H9 (cell line): ENCODE measurements around the gene PSMD10. TPM values are rescaled to one million over a fixed set of nuclear protein-coding genes. Genes with fewer than 3 reads are reported as not detected.
A peak's percentile ranks its signal among the peaks of the same experiment; 100 is the strongest.

Source experiments
- DNase-seq: peaks from one replicate; pipeline ENCODE4 v3.0.0-alpha.2; 2017
- H2AFZ ChIP-seq: one replicate; pipeline ENCODE4 v1.6.1; 2013; ENCODE audit warnings: mild to moderate bottlenecking, low read length, control low read depth, moderate library complexity
- H2AK5ac ChIP-seq: 2 replicates; pipeline ENCODE4 v1.6.1; 2013; ENCODE audit warnings: low read length, control low read depth, mixed read lengths; ENCODE audit not compliant: insufficient read length
- H2BK120ac ChIP-seq: one replicate; pipeline ENCODE4 v1.6.1; 2013; ENCODE audit warnings: low read depth, mild to moderate bottlenecking, low read length, control low read depth, inconsistent platforms; ENCODE audit not compliant: poor library complexity, severe bottlenecking
- H2BK12ac ChIP-seq: 2 replicates; pipeline ENCODE4 v1.6.1; 2013; ENCODE audit warnings: low read length, control low read depth, mixed read lengths, low read depth; ENCODE audit not compliant: insufficient read length
- H2BK15ac ChIP-seq: 2 replicates; pipeline ENCODE4 v1.6.1; 2013; ENCODE audit warnings: low read depth, low read length, control low read depth
- H2BK20ac ChIP-seq: one replicate; pipeline ENCODE4 v1.6.1; 2013; ENCODE audit warnings: low read depth, mild to moderate bottlenecking, low read length, control low read depth, inconsistent platforms; ENCODE audit not compliant: poor library complexity, severe bottlenecking
- H2BK5ac ChIP-seq: 2 replicates; pipeline ENCODE4 v1.6.1; 2013; ENCODE audit warnings: low read length, control low read depth, mixed read lengths; ENCODE audit not compliant: insufficient read length
- H3K14ac ChIP-seq: 2 replicates; pipeline ENCODE4 v1.6.1; 2013; ENCODE audit warnings: low read length, control low read depth; ENCODE audit not compliant: insufficient read depth
- H3K18ac ChIP-seq: 2 replicates; pipeline ENCODE4 v1.6.1; 2013; ENCODE audit warnings: low read depth, mild to moderate bottlenecking, mixed read lengths, low read length, control low read depth; ENCODE audit not compliant: insufficient read length
- H3K23ac ChIP-seq: 2 replicates; pipeline ENCODE4 v1.6.1; 2013; ENCODE audit warnings: low read length, control low read depth, mixed read lengths, low read depth; ENCODE audit not compliant: insufficient read length
- H3K23me2 ChIP-seq: 2 replicates; pipeline ENCODE4 v1.6.1; 2013; ENCODE audit warnings: low read depth, mild to moderate bottlenecking, mixed read lengths, low read length, control low read depth; ENCODE audit not compliant: insufficient read length, poor library complexity, severe bottlenecking
- H3K27ac ChIP-seq: 2 replicates; pipeline ENCODE4 v1.5.1; 2013; ENCODE audit warnings: low read length, control low read depth, mixed read lengths, low read depth; ENCODE audit not compliant: insufficient read length
- H3K27me3 ChIP-seq: 2 replicates; pipeline ENCODE4 v1.6.1; 2013; ENCODE audit warnings: low read length, control low read depth, inconsistent platforms; ENCODE audit not compliant: insufficient read depth
- H3K4ac ChIP-seq: 2 replicates; pipeline ENCODE4 v1.6.1; 2013; ENCODE audit warnings: low read depth, mild to moderate bottlenecking, control low read depth, inconsistent platforms, low read length, moderate library complexity
- H3K4me1 ChIP-seq: 2 replicates; pipeline ENCODE4 v1.6.1; 2013; ENCODE audit warnings: low read length, control low read depth, inconsistent platforms; ENCODE audit not compliant: insufficient read depth
- H3K4me2 ChIP-seq: 2 replicates; pipeline ENCODE4 v1.6.1; 2013; ENCODE audit warnings: low read length, control low read depth, mixed read lengths; ENCODE audit not compliant: insufficient read length, insufficient read depth
- H3K56ac ChIP-seq: 2 replicates; pipeline ENCODE4 v1.6.1; 2013; ENCODE audit warnings: low read depth, mild to moderate bottlenecking, mixed read lengths, low read length, control low read depth; ENCODE audit not compliant: insufficient read length
- H3K79me1 ChIP-seq: 2 replicates; pipeline ENCODE4 v1.6.1; 2013; ENCODE audit warnings: low read depth, mild to moderate bottlenecking, moderate library complexity, low read length, control low read depth, inconsistent platforms; ENCODE audit not compliant: insufficient read depth, poor library complexity, severe bottlenecking
- H3K79me2 ChIP-seq: 2 replicates; pipeline ENCODE4 v1.6.1; 2013; ENCODE audit warnings: low read length, control low read depth, inconsistent platforms; ENCODE audit not compliant: insufficient read depth
- H3K9ac ChIP-seq: 2 replicates; pipeline ENCODE4 v1.6.1; 2013; ENCODE audit warnings: low read length, control low read depth, mixed read lengths; ENCODE audit not compliant: insufficient read length; ENCODE audit errors: extremely low read depth
- H3K9me3 ChIP-seq: one replicate; pipeline ENCODE4 v1.6.1; 2013; ENCODE audit warnings: low read depth, low read length, inconsistent platforms; ENCODE audit not compliant: control insufficient read depth
- H3T11ph ChIP-seq: one replicate; pipeline ENCODE4 v1.6.1; 2013; ENCODE audit warnings: mild to moderate bottlenecking, low read length, control low read depth, inconsistent platforms
- H4K20me1 ChIP-seq: one replicate; pipeline ENCODE4 v1.6.1; 2013; ENCODE audit not compliant: control insufficient read depth, insufficient read length, insufficient read depth
- H4K5ac ChIP-seq: 2 replicates; pipeline ENCODE4 v1.6.1; 2013; ENCODE audit warnings: low read depth, mild to moderate bottlenecking, mixed read lengths, low read length, control low read depth; ENCODE audit not compliant: insufficient read length
- H4K8ac ChIP-seq: replicated peaks from 2 replicates; pipeline ENCODE4 v1.6.1; 2013; ENCODE audit warnings: low read length, control low read depth, mixed read lengths, low read depth; ENCODE audit not compliant: insufficient read length
- H4K91ac ChIP-seq: 2 replicates; pipeline ENCODE4 v1.6.1; 2013; ENCODE audit warnings: low read depth, mild to moderate bottlenecking, moderate library complexity, mixed read lengths, low read length, control low read depth; ENCODE audit not compliant: insufficient read length
- H3K27ac Mint-ChIP-seq, 3 experiments: 2 replicates in 2 of 3; 3 replicates in 1 of 3; pipeline ENCODE4 v1.8.0; 2020 to 2021; ENCODE audit warnings: mixed read lengths in 3 of 3, mild to moderate bottlenecking in 1 of 3, moderate library complexity in 1 of 3
- H3K27me3 Mint-ChIP-seq: 2 replicates; pipeline ENCODE4 v1.8.0; 2021; ENCODE audit warnings: low read depth, mild to moderate bottlenecking, moderate library complexity, mixed read lengths
- H3K36me3 Mint-ChIP-seq, 3 experiments: 2 replicates in 2 of 3; 3 replicates in 1 of 3; pipeline ENCODE4 v1.8.0; 2020 to 2021; ENCODE audit warnings: low read depth in 3 of 3, mixed read lengths in 3 of 3; ENCODE audit not compliant: insufficient read depth in 1 of 3
- H3K4me1 Mint-ChIP-seq, 2 experiments: 2 replicates each; pipeline ENCODE4 v1.8.0; 2020; ENCODE audit warnings: mixed read lengths in 2 of 2
- H3K4me3 Mint-ChIP-seq, 2 experiments: 2 replicates in 1 of 2; 3 replicates in 1 of 2; pipeline ENCODE4 v1.8.0; 2020 to 2021; ENCODE audit warnings: mild to moderate bottlenecking in 2 of 2, mixed read lengths in 2 of 2, moderate library complexity in 1 of 2
- H3K9me3 Mint-ChIP-seq, 2 experiments: 2 replicates in 1 of 2; 3 replicates in 1 of 2; pipeline ENCODE4 v1.8.0; 2020; ENCODE audit warnings: mild to moderate bottlenecking in 2 of 2, mixed read lengths in 2 of 2, moderate library complexity in 1 of 2
- WGBS: extraction: QIAGEN DNeasy Blood & Tissue Kit; methylation state at CpG from one replicate; pipeline ENCODE4 v1.1.7; 2013; ENCODE audit warnings: missing lambda C conversion rate, low lambda C conversion rate, mixed read lengths; ENCODE audit not compliant: insufficient read length; ENCODE audit errors: extremely low coverage; 5-methylcytosine and 5-hydroxymethylcytosine counted together
- total RNA-seq: library from RNA; stranded (reverse); gene quantifications from 2 replicates; pipeline ENCODE4 v1.2.1, GENCODE V29; 2021
- TF ChIP-seq, protein P1 (sequence below): fragments of 200-600 bp; sonication (generic); conservative IDR thresholded peaks from 3 replicates; pipeline ENCODE4 v1.8.0; 2021; ENCODE audit warnings: antibody characterized with exemption, mild to moderate bottlenecking

PSMD10 gene
- total RNA-seq, 1 experiment from 2014 or later = 93.9 TPM

DNA sequence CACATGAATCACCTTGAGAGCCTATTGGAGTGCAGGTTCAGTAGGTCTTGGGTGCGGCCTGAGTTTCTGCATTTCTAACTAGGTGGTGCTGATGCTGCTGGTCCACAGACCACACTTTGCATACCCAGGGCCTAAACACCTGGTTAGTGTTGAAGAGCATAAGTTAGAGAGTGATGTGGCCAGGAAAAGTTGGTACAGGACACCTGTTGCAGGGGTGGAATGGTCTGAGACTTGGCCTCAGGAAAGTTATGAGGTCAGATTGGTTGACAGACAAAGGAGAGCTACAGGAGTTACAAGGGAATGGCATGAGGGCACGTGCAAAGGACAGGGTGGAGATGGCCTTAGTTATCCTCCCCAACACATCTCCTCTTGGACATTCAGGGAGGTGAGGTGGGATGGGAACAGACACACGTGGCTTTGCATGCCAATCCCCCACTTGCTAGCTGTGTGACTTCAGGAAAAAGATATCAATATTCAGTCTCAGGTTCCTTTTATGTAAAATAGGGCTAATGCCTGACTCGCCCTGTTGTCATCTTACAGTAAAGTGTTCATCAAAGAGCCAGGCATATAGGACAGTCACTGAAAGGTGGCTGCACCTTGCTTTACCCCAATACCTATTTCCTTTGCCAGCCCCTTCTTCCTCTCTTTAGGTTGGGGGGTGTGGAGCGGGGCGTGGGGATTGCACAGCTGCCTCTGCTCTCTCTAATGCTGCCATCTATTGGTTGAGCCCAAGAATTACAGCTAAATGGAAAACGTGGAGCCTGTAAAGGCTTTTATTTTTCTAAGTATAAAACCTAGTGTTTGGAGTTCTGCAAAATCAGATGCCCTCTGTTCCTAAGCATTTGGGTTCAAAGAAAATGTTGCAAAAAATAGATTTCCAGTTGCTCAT, 47.7 kb upstream of the PSMD10 start:
- Mint-ChIP-seq H3K9me3 (no peaks in the 10 kb centered on the region; a peak in 1 of 5 replicates), H3K4me3 (no peak overlapping the region), H3K27me3 (no peaks in the 10 kb centered on the region; the same call in 1 of the 2 replicates), H3K4me1 (0 out of 4 replicates have a peak, but pooled peaks cover 0 to 2% of the 10 kb centered on the region in 2 experiments), H3K36me3 (no peaks in the 10 kb centered on the region; a peak in 1 of 7 replicates), H3K27ac (no peak overlapping the region)
- H3K27me3 ChIP-seq = no peaks in the 10 kb centered on the region; the same call in 1 of the 2 replicates
- no peak overlapping the region for H4K91ac ChIP-seq
- no peaks in the 10 kb centered on the region for H3K79me1 ChIP-seq
- H3K4ac ChIP-seq = no peak overlapping the region
- no peak overlapping the region for H3K9ac ChIP-seq
- H3T11ph ChIP-seq = no peak overlapping the region
- H3K18ac ChIP-seq = no peak overlapping the region
- no peak overlapping the region for H4K8ac ChIP-seq
- TF ChIP-seq, protein P1, sequence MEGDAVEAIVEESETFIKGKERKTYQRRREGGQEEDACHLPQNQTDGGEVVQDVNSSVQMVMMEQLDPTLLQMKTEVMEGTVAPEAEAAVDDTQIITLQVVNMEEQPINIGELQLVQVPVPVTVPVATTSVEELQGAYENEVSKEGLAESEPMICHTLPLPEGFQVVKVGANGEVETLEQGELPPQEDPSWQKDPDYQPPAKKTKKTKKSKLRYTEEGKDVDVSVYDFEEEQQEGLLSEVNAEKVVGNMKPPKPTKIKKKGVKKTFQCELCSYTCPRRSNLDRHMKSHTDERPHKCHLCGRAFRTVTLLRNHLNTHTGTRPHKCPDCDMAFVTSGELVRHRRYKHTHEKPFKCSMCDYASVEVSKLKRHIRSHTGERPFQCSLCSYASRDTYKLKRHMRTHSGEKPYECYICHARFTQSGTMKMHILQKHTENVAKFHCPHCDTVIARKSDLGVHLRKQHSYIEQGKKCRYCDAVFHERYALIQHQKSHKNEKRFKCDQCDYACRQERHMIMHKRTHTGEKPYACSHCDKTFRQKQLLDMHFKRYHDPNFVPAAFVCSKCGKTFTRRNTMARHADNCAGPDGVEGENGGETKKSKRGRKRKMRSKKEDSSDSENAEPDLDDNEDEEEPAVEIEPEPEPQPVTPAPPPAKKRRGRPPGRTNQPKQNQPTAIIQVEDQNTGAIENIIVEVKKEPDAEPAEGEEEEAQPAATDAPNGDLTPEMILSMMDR = peak; percentile 75
- H2BK5ac ChIP-seq = no peak overlapping the region
- no peaks in the 10 kb centered on the region for H3K79me2 ChIP-seq
- DNase-seq = peak; percentile 35
- no peaks in the 10 kb centered on the region for H3K9me3 ChIP-seq
- H2BK15ac ChIP-seq = no peak overlapping the region
- no peak overlapping the region for H3K56ac ChIP-seq
- H2BK120ac ChIP-seq = no peak overlapping the region
- H3K4me2 ChIP-seq = no peak overlapping the region
- no peak overlapping the region for H3K23ac ChIP-seq
- H2AK5ac ChIP-seq = no peak overlapping the region
- no peak overlapping the region for H3K14ac ChIP-seq
- no peak overlapping the region for H2AFZ ChIP-seq
- H3K23me2 ChIP-seq = no peaks in the 10 kb centered on the region
- no peak overlapping the region for H4K5ac ChIP-seq
- H3K27ac ChIP-seq = no peak overlapping the region
- no peak overlapping the region for H2BK20ac ChIP-seq
- WGBS = no CpG with 5 or more reads among the region's 7 CpGs
- H2BK12ac ChIP-seq = no peak overlapping the region
- H4K20me1 ChIP-seq = no peaks in the 10 kb centered on the region
- no peaks in the 10 kb centered on the region; the same call in 1 of the 2 replicates for H3K4me1 ChIP-seq
